ENCODE data around the gene SCIMP.
"Not testable (repeated sequence)": the region's sequence is repeated elsewhere in the genome, so short reads cannot be mapped to it uniquely, and the experiment has no call there.

Gene SCIMP

GRCh38 chr17:5183410-5183793 lies 51.3 kb downstream of the SCIMP start:
- no peak for DNase-seq

GRCh38 chr17:5182597-5183409 lies 51.9 kb downstream of the SCIMP start:
- DNase-seq, result no peak

DNA sequence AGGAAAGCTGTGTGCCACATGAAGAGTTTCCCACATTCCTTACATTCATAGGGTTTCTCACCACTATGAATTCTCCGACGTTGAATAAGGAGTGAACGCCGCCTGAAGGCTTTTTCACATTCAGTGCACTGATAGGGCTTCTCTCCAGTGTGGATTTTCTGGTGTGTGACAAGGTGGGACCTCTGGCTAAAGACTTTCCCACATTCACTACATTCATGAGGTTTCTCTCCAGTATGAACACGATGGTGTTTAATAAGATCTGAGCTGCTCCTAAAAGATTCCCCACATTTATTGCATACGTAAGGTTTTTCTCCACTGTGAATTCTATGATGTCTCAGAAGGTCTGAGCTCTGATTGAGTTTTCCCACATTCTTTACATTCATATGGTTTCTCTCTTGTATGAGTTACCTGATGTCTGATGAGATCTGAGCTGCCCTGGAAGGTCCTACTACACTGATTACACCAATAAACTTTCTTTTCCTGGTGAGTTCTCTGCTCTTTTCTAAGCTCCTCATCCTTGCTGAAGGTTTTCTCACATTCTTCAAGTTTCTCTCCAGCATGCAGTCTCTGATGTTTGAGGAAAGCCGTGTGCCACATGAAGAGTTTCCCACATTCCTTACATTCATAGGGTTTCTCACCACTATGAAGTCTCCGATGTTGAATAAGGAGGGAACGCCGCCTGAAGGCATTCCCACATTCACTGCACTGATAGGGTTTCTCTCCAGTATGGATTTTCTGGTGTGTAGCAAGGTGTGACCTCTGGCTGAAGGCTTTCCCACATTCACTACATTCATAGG lies 53.0 kb downstream of the SCIMP start:
- no peak for DNase-seq

DNA sequence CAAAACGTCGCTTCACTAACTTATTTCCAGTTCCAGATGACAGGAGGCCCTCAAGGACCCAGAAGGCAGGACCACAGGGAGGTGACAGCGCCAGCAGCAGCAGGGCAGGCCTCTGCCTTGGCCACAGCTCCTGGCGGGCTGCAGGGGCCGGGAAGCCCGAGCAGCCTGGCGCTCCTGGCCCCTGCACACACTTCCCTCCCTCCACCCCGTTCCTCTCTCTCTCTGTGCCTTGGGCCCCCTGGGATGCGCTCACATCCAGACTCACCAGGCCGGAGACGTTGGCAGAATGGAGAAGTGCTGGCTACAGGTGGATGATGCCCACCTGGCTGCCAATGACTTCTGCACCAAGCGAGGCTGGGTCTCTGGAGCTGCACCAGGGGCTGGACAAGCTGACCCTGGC lies 55.7 kb downstream of the SCIMP start:
- DNase-seq, result no peak

DNA sequence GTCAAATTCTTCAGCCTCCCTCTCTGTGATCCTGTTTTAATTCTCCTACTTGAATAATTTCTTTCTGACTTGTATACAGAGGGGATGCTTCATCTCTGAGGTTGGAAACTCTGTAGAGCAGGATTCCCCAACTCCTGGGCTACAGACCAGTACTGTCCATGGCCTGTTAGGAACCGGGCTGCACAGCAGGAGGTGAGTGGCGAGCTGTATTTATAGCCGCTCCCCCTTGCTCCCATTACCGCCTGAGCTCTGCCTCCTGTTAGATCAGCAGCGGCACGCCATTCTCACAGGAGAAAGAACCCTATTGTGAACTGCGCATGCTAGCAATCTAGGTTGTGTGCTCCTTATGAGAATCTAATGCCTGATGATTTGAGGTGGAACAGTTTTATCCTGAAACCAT lies 59.6 kb downstream of the SCIMP start:
- DNase-seq, result not testable (repeated sequence)

GRCh38 chr17:5165791-5166564 lies 68.7 kb downstream of the SCIMP start:
- DNase-seq, result not testable (repeated sequence)

DNA sequence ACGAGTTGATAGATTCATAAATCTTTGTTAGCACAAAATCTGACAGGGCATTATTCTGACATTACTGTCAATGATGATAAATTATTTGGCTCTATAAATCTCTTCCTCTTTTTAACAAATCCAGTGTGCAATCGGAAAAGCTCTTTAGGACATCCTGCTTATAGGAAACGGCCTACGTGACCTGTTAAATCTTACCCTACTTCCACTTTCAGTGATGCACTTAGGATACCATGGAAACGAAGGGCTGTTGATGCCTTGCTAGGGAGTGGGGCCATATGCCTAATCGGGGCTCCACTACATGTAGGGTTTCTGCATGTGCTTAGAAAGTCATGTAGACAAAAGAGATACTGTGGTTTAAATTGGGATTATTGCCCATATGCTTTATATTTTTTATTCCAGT lies 70.2 kb downstream of the SCIMP start:
- no peak for DNase-seq

DNA sequence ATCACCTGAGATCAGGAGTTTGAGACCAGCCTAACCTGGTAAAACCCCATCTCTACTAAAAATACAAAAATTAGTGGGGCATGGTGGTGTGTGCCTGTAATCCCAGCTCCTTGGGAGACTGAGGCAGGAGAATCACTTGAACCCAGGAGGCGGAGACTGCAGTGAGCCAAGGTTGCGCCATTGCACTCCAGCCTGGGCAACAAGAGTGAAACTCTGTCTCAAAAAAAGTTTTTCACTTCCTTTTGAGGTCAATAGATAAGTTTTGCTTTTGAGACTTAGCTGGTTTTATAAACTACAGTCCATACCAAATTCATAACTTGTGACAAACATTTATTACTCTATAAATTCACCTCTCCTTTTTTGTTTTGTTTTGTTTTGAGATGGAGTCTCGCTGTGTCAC lies 72.9 kb downstream of the SCIMP start:
- not testable (repeated sequence) for DNase-seq

GRCh38 chr17:5160702-5161101 lies 74.0 kb downstream of the SCIMP start:
- DNase-seq, result not testable (repeated sequence)
